ENCODE measurements around the gene STAP2. TPM values are rescaled to one million over a fixed set of nuclear protein-coding genes. Genes with fewer than 3 reads are reported as not detected.
"Not testable (repeated sequence)": the region's sequence is repeated elsewhere in the genome, so short reads cannot be mapped to it uniquely, and the experiment has no call there.

Gene STAP2
- total RNA-seq, 1 donor from 2014 or later: 66.2 TPM

DNA sequence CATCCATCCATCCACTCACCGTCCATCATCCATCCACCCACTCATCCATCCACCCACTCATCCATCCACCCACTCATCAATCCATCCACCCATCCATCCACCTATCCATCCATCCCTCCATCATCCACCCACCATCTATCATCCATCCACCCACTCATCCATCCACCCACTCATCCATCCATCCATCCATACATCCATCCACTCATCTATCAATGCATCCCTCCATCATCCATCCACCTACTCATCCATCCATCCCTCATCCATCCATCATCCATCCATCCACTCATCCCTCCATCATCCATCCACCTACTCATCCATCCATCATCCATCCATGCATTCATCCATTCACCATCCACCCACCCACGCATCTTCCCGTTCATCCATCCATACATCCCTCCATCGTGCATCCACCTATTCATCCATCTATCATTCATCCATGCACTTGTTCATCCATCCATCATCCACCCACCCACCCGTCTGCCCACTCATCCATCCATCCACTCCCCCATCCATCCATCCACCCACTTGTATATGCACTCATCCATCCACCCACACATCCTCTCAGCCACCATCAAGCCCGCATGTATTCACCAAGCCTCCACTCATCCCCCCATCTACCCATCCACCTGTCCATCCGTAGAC is 3.6 kb downstream of the STAP2 start:
- Mint-ChIP-seq H3K4me3 (ENCODE audit: unreplicated experiment) (peak overlapping the region; percentile 57), H3K9me3 (ENCODE audit: unreplicated experiment) (no peaks in the 10 kb centered on the region), H3K27ac (ENCODE audit: unreplicated experiment) (no peak overlapping the region), H3K36me3 (ENCODE audit: low read depth, unreplicated experiment) (peaks cover 24% of the 10 kb centered on the region), H3K27me3 (ENCODE audit: unreplicated experiment) (peaks cover 4% of the 10 kb centered on the region), H3K4me1 (ENCODE audit: unreplicated experiment) (peaks cover 10% of the 10 kb centered on the region)
- DNase-seq (ENCODE audit: low spot score): no peak
- TF ChIP-seq, protein P1, sequence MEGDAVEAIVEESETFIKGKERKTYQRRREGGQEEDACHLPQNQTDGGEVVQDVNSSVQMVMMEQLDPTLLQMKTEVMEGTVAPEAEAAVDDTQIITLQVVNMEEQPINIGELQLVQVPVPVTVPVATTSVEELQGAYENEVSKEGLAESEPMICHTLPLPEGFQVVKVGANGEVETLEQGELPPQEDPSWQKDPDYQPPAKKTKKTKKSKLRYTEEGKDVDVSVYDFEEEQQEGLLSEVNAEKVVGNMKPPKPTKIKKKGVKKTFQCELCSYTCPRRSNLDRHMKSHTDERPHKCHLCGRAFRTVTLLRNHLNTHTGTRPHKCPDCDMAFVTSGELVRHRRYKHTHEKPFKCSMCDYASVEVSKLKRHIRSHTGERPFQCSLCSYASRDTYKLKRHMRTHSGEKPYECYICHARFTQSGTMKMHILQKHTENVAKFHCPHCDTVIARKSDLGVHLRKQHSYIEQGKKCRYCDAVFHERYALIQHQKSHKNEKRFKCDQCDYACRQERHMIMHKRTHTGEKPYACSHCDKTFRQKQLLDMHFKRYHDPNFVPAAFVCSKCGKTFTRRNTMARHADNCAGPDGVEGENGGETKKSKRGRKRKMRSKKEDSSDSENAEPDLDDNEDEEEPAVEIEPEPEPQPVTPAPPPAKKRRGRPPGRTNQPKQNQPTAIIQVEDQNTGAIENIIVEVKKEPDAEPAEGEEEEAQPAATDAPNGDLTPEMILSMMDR (IDR thresholded peaks at IDR 0.05; ENCODE audit: unreplicated experiment): no peak

GRCh38 chr19:4329858-4330257 is 8.8 kb downstream of the STAP2 start:
- no peak overlapping the region for H3K27ac Mint-ChIP-seq (ENCODE audit: unreplicated experiment)
- TF ChIP-seq, protein P1 (IDR thresholded peaks at IDR 0.05; ENCODE audit: unreplicated experiment): no peak
- H3K9me3 Mint-ChIP-seq (ENCODE audit: unreplicated experiment): no peaks in the 10 kb centered on the region
- H3K27me3 Mint-ChIP-seq (ENCODE audit: unreplicated experiment): peaks cover 9% of the 10 kb centered on the region
- H3K4me1 Mint-ChIP-seq (ENCODE audit: unreplicated experiment): no peaks in the 10 kb centered on the region
- no peak for DNase-seq (ENCODE audit: low spot score)
- peaks cover 25% of the 10 kb centered on the region for H3K36me3 Mint-ChIP-seq (ENCODE audit: low read depth, unreplicated experiment)
- no peak overlapping the region for H3K4me3 Mint-ChIP-seq (ENCODE audit: unreplicated experiment)

- not testable (repeated sequence) for H3K27me3 Mint-ChIP-seq (ENCODE audit: unreplicated experiment); DNase-seq (ENCODE audit: low spot score)
These were observed 9.5 kb downstream of the STAP2 start for GRCh38 chr19:4328991-4329681.

GRCh38 chr19:4328243-4328990 is 10.2 kb downstream of the STAP2 start:
- H3K4me1 Mint-ChIP-seq (ENCODE audit: unreplicated experiment): no peaks in the 10 kb centered on the region
- H3K27ac Mint-ChIP-seq (ENCODE audit: unreplicated experiment): no peak overlapping the region
- H3K36me3 Mint-ChIP-seq (ENCODE audit: low read depth, unreplicated experiment): peaks cover 14% of the 10 kb centered on the region
- DNase-seq (ENCODE audit: low spot score): peak; percentile 96
- no peak overlapping the region for H3K4me3 Mint-ChIP-seq (ENCODE audit: unreplicated experiment)
- peaks cover 9% of the 10 kb centered on the region for H3K27me3 Mint-ChIP-seq (ENCODE audit: unreplicated experiment)
- H3K9me3 Mint-ChIP-seq (ENCODE audit: unreplicated experiment): no peaks in the 10 kb centered on the region
- TF ChIP-seq, protein P1 (IDR thresholded peaks at IDR 0.05; ENCODE audit: unreplicated experiment): no peak

More at GRCh38 chr19:4328991-4329681, 9.5 kb downstream of the STAP2 start:
- peaks cover 18% of the 10 kb centered on the region for H3K36me3 Mint-ChIP-seq (ENCODE audit: low read depth, unreplicated experiment)
- H3K9me3 Mint-ChIP-seq (ENCODE audit: unreplicated experiment); H3K27ac Mint-ChIP-seq (ENCODE audit: unreplicated experiment); H3K4me1 Mint-ChIP-seq (ENCODE audit: unreplicated experiment): not testable (repeated sequence)
- H3K4me3 Mint-ChIP-seq (ENCODE audit: unreplicated experiment): peak overlapping the region; percentile 24

- H3K27ac Mint-ChIP-seq (ENCODE audit: unreplicated experiment): no peak overlapping the region
These were observed 10.8 kb downstream of the STAP2 start for GRCh38 chr19:4327877-4328242.

More at GRCh38 chr19:4327877-4328242, 10.8 kb downstream of the STAP2 start:
- H3K36me3 Mint-ChIP-seq (ENCODE audit: low read depth, unreplicated experiment): peaks cover 14% of the 10 kb centered on the region
- TF ChIP-seq, protein P1 (IDR thresholded peaks at IDR 0.05; ENCODE audit: unreplicated experiment): no peak
- no peak for DNase-seq (ENCODE audit: low spot score)
- peaks cover 9% of the 10 kb centered on the region for H3K27me3 Mint-ChIP-seq (ENCODE audit: unreplicated experiment)
- peak overlapping the region; percentile 82 for H3K4me3 Mint-ChIP-seq (ENCODE audit: unreplicated experiment)
- H3K9me3 Mint-ChIP-seq (ENCODE audit: unreplicated experiment): no peaks in the 10 kb centered on the region
- H3K4me1 Mint-ChIP-seq (ENCODE audit: unreplicated experiment): no peaks in the 10 kb centered on the region

Data from endothelial cell (in vitro differentiated cells).